ENCODE results near the gene PREP. TPM values are rescaled to one million over a fixed set of nuclear protein-coding genes. Genes with fewer than 3 reads are reported as not detected.

Gene PREP
- total RNA-seq, 1 donor from 2014 or later = 39.6 TPM

DNA sequence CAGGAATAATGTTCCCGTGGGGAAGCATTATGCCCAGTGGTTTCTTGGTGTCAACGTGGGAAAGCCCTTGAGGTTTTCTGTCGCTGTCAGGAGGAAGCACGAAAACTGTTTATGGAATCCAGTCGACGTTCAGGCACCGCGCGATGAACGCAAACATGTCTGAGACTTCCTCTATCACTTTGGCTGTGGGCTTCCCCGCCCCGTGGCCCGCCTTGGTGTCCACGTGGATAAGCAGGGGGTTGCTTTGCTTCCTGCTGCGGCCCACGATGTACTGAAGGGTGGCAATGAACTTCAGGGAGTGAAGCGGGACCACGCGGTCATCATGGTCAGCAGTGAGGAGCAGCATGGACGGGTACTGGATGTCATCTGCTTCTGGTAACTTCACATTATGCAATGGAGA, 124.8 kb downstream of the PREP start:
- Mint-ChIP-seq H3K4me1 (ENCODE audit: unreplicated experiment) (peaks cover 14% of the 10 kb centered on the region), H3K9me3 (ENCODE audit: unreplicated experiment) (no peaks in the 10 kb centered on the region)
- TF ChIP-seq, protein P1, sequence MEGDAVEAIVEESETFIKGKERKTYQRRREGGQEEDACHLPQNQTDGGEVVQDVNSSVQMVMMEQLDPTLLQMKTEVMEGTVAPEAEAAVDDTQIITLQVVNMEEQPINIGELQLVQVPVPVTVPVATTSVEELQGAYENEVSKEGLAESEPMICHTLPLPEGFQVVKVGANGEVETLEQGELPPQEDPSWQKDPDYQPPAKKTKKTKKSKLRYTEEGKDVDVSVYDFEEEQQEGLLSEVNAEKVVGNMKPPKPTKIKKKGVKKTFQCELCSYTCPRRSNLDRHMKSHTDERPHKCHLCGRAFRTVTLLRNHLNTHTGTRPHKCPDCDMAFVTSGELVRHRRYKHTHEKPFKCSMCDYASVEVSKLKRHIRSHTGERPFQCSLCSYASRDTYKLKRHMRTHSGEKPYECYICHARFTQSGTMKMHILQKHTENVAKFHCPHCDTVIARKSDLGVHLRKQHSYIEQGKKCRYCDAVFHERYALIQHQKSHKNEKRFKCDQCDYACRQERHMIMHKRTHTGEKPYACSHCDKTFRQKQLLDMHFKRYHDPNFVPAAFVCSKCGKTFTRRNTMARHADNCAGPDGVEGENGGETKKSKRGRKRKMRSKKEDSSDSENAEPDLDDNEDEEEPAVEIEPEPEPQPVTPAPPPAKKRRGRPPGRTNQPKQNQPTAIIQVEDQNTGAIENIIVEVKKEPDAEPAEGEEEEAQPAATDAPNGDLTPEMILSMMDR (IDR thresholded peaks at IDR 0.05; ENCODE audit: unreplicated experiment) = no peak

DNA sequence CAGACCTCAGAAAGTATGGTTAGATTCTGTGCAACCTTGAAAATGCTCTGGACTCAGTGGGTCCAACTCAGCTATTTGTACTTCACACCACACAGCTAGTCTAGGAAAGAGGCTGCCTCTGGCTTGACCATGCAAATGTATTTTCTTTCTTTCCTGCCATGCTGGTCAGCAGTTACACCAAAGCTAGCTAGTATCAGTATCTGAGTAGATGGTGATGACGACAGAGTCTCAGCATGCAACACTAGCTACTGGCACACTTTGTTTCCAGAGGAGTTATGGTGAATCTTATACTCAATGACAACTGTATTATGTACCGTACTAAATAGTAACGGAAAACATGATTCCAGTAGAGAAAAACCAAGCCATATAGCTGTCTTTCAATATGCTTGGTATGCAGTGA, 126.5 kb downstream of the PREP start:
- peaks cover 24% of the 10 kb centered on the region for H3K36me3 Mint-ChIP-seq (ENCODE audit: low read depth, unreplicated experiment)
- H3K9me3 Mint-ChIP-seq (ENCODE audit: unreplicated experiment) = no peaks in the 10 kb centered on the region
- TF ChIP-seq, protein P1 (IDR thresholded peaks at IDR 0.05; ENCODE audit: unreplicated experiment) = no peak
- H3K4me3 Mint-ChIP-seq (ENCODE audit: unreplicated experiment) = no peak overlapping the region
- peaks cover 17% of the 10 kb centered on the region for H3K4me1 Mint-ChIP-seq (ENCODE audit: unreplicated experiment)
- no peaks in the 10 kb centered on the region for H3K27me3 Mint-ChIP-seq (ENCODE audit: unreplicated experiment)
- no peak for DNase-seq (ENCODE audit: low spot score)
- no peak overlapping the region for H3K27ac Mint-ChIP-seq (ENCODE audit: unreplicated experiment)

More for the DNA sequence above, 124.8 kb downstream of the PREP start:
- H3K27me3 Mint-ChIP-seq (ENCODE audit: unreplicated experiment) = no peaks in the 10 kb centered on the region
- H3K4me3 Mint-ChIP-seq (ENCODE audit: unreplicated experiment) = peak overlapping the region; percentile 74
- H3K27ac Mint-ChIP-seq (ENCODE audit: unreplicated experiment) = no peak overlapping the region
- no peak for DNase-seq (ENCODE audit: low spot score)
- peaks cover 27% of the 10 kb centered on the region for H3K36me3 Mint-ChIP-seq (ENCODE audit: low read depth, unreplicated experiment)

DNA sequence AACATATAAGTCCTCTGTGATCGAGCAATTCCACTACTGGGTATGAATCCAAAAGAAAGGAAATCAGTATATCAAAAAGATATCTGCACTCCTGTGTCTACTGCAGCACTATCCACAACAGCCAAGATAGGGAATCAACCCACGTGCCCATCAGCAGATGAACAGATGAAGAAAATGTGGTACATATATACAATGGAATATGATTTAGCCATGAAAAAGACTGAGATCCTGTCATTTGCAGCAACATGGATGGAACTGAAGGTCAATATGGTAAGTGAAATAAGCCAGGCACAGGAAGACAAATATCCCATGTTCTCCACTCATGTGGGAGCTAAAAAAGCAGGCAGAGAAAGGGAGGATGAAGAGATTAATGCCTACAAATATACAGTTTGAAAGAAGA, 127.3 kb downstream of the PREP start:
- TF ChIP-seq, protein P1 (IDR thresholded peaks at IDR 0.05; ENCODE audit: unreplicated experiment) = no peak
- no peak overlapping the region for H3K4me3 Mint-ChIP-seq (ENCODE audit: unreplicated experiment)
- no peaks in the 10 kb centered on the region for H3K9me3 Mint-ChIP-seq (ENCODE audit: unreplicated experiment)
- H3K36me3 Mint-ChIP-seq (ENCODE audit: low read depth, unreplicated experiment) = peaks cover 24% of the 10 kb centered on the region
- H3K27ac Mint-ChIP-seq (ENCODE audit: unreplicated experiment) = no peak overlapping the region
- peaks cover 17% of the 10 kb centered on the region for H3K4me1 Mint-ChIP-seq (ENCODE audit: unreplicated experiment)
- no peak for DNase-seq (ENCODE audit: low spot score)
- H3K27me3 Mint-ChIP-seq (ENCODE audit: unreplicated experiment) = no peaks in the 10 kb centered on the region

DNA sequence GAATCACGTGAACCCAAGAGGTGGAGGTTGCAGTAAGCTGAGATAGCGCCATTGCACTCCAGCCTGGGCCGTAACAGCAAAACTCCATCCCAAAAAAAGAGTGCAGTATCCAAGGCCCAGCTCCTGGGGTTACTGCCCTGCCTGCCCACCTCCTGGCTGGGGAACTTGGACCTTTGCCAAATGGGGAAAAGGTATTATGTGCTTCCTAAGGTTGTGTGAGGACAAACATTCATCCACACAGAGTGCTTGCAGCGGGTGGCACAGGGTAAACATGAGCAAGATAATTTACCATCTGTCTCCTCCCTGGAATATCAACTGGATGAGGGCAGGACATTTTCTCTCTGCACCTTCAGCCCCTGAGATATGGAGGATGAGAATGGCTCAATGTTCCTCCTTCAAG, 128.2 kb downstream of the PREP start:
- Mint-ChIP-seq H3K4me1 (ENCODE audit: unreplicated experiment) (peaks cover 17% of the 10 kb centered on the region), H3K27ac (ENCODE audit: unreplicated experiment) (no peak overlapping the region), H3K36me3 (ENCODE audit: low read depth, unreplicated experiment) (peaks cover 24% of the 10 kb centered on the region), H3K27me3 (ENCODE audit: unreplicated experiment) (no peaks in the 10 kb centered on the region), H3K9me3 (ENCODE audit: unreplicated experiment) (no peaks in the 10 kb centered on the region), H3K4me3 (ENCODE audit: unreplicated experiment) (no peak overlapping the region)
- no peak for DNase-seq (ENCODE audit: low spot score)
- TF ChIP-seq, protein P1 (IDR thresholded peaks at IDR 0.05; ENCODE audit: unreplicated experiment) = no peak

DNA sequence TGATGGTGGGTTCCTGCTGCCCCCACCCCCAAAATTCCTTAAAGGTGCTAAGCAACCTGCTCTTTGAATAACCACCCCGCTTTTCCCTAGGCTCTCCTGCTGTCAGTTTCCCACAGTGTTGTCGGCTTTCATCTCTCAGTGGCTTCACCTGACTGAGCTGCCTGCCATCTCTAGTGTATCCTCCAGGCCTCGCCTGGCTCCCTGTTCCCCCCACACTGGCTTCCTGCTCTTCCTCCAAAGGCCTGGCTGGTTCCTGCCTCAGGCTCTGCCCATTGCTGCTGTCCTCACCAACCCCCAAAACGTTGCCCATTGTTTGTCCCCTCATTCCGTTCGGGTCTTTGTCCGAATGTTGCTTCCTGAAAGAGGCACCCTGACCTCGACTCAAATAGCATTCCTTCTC, 129.3 kb downstream of the PREP start:
- TF ChIP-seq, protein P1 (IDR thresholded peaks at IDR 0.05; ENCODE audit: unreplicated experiment) = no peak
- Mint-ChIP-seq H3K4me3 (ENCODE audit: unreplicated experiment) (no peak overlapping the region), H3K36me3 (ENCODE audit: low read depth, unreplicated experiment) (peaks cover 24% of the 10 kb centered on the region), H3K27me3 (ENCODE audit: unreplicated experiment) (no peaks in the 10 kb centered on the region), H3K27ac (ENCODE audit: unreplicated experiment) (peak overlapping the region; percentile 57), H3K9me3 (ENCODE audit: unreplicated experiment) (no peaks in the 10 kb centered on the region), H3K4me1 (ENCODE audit: unreplicated experiment) (peaks cover 17% of the 10 kb centered on the region)
- DNase-seq (ENCODE audit: low spot score) = peak; percentile 19
